Cardiac septum (tissue), 1 donor: ENCODE measurements around the gene PFDN6. TPM values are rescaled to one million over a fixed set of nuclear protein-coding genes. Genes with fewer than 3 reads are reported as not detected.

Source experiments
- DNase-seq: peaks from one replicate; pipeline ENCODE4 v3.0.0-alpha.2; 2020; ENCODE audit warnings: low spot score
- intact Hi-C: fragments of 100-400 bp; cut with DNase I; formaldehyde crosslinking; loops from one replicate; pipeline ENCODE4 v1.14.0; 2022
- total RNA-seq: library from RNA; stranded (reverse); fragmentation: NEBNext Ultra II Directional; extraction: Animal tissue kit (Norgen Biotek cat#: 25700); gene quantifications from one replicate; pipeline ENCODE4 v1.2.1, GENCODE V29; 2021
- donor health status: DM: no; HTN: no; CAD: no.

Gene PFDN6
- total RNA-seq, 1 donor from 2014 or later: 35.1 TPM

DNA sequence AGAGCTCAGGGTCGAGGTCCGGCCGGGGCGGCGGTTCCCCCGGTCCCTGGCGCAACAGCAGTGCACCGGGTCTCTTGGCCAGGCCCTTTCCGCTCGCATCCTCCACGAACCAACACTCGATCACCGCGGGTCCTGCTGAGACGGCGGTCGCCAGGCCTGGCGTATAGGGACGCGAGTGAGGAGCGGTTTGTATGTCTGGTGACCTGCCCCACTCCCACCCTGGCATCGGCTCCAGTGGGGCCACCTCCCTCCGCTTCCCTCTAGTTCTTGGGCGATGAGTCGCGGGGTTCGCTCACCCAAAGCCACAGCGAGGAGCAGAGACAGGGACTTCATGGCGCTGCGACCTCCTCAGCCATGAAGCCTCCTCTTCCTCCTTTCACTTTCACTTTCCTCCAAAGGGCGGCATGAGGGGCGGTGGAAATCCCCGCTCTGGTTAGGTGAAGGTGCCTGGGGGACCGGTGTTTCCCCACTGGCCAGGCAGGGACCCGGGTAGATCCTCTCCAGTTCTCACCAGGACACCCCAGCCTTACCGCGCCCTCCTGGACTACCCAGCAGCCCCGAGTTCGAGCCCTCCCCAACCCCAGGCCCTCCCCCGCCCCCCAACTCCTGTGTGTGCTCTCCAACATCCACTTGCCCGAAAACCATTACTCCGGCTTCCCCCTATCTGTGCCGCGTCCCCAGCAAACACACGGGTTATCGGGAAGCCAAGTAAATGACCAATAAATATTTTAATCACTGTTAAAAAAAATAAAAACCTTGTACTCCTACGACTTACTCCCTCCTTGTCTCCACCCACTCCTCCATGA lies 24.5 kb downstream of the PFDN6 start, which contains the start of gene TAPBP:
TSS of gene TAPBP (minus strand) at position 370 of the 806 bp plus-strand sequence. CDS start at position 333, 37 bp downstream.
- intact Hi-C loops: no loop called here
- peak; percentile 80 for DNase-seq

DNA sequence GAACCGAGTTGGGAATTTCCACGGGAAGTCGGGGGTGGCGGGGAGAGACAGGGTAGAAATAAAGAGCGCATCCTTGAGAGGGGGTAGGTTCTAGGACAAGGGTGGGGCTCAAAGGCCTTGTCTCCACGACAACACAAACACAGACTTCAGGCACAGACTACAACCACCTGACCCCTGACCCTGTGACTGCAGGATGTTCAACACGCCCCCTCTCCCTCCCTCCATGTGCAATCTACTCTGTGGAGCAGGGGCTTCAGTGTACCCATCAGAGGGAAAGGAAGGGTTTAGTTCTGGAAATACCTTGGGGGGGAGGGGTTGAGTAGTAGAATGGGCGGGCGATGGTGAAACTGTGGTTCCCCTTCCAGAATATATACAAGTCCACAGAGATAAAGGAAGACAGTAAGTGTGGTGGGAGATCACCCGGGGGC lies 25.1 kb downstream of the PFDN6 start:
- intact Hi-C loops: no loop called here
- DNase-seq: peak; percentile 79

GRCh38 chr6:33314943-33315792 lies 25.8 kb downstream of the PFDN6 start:
- intact Hi-C loops: no loop called here
- DNase-seq: peak; percentile 79

GRCh38 chr6:33315793-33316602 lies 26.6 kb downstream of the PFDN6 start:
- DNase-seq: no peak

DNA sequence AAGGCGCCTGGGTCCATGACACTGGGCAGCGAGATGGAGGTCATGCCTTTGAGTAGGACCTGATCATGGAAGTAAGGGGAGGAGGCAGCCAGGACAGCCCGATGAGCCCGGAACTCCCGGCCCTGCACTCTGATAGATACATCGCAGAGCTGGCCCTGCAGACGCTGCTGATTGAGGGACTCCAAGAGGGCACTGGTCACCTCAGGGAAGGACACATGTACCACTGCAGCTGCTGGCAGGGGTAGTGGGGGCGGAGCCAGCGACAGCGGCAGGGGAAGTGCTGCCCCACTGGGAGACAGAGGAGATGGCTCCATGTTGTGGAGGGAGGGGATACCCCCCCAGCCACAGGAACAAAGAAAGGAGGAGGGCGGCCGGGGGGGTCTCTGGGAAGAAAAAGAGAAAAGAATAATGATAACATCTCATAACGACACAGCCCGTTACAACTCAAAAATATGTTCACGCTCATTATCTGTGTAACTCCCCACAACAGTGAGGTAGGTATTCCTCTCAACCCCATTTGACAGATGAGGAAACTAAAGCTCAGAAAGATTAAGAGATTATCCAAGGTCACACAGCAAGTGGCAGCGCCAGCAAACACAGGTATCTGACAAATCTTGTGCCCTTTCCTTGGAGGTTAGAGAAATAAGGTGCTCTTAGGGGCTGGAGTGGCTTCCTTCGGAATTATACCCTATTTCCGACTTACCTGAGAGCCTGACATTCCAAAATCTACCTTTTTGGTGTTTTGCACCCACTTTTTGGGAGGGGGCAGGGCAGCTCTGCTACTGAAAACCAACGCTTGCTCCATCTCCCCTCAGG lies 27.4 kb downstream of the PFDN6 start:
- intact Hi-C loops: no loop called here
- no peak for DNase-seq

More at GRCh38 chr6:33315793-33316602, 26.6 kb downstream of the PFDN6 start:
- intact Hi-C loops: no loop called here

DNA sequence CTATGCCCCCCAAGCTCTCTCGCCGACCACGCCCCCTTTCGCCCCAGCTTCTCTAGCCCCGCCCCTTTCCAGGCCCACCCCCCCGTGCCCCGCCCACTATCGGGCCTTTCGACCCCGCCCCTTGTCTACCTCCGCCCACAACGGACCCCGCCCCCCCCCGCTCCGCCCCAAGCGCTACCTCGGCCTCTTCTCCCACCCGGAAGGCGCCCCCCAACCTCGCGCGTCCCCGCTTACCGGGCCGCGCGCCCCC lies 27.9 kb downstream of the PFDN6 start:
- intact Hi-C loops: no loop called here
- peak; percentile 86 for DNase-seq

- intact Hi-C loops: no loop called here
- DNase-seq: peak; percentile 97
Measured at GRCh38 chr6:33317669-33318425, 28.4 kb downstream of the PFDN6 start, which contains the start of gene ZBTB22. Gene ZBTB22, minus strand, starts transcription at chr6:33317744. Its CDS starts 828 bp downstream, at chr6:33316916.

- DNase-seq: no peak
- intact Hi-C loops: no loop called here
Measured at GRCh38 chr6:33318426-33319073, 29.1 kb downstream of the PFDN6 start.

GRCh38 chr6:33319939-33320314 lies 30.5 kb downstream of the PFDN6 start:
- intact Hi-C loops: no loop called here
- no peak for DNase-seq

DNA sequence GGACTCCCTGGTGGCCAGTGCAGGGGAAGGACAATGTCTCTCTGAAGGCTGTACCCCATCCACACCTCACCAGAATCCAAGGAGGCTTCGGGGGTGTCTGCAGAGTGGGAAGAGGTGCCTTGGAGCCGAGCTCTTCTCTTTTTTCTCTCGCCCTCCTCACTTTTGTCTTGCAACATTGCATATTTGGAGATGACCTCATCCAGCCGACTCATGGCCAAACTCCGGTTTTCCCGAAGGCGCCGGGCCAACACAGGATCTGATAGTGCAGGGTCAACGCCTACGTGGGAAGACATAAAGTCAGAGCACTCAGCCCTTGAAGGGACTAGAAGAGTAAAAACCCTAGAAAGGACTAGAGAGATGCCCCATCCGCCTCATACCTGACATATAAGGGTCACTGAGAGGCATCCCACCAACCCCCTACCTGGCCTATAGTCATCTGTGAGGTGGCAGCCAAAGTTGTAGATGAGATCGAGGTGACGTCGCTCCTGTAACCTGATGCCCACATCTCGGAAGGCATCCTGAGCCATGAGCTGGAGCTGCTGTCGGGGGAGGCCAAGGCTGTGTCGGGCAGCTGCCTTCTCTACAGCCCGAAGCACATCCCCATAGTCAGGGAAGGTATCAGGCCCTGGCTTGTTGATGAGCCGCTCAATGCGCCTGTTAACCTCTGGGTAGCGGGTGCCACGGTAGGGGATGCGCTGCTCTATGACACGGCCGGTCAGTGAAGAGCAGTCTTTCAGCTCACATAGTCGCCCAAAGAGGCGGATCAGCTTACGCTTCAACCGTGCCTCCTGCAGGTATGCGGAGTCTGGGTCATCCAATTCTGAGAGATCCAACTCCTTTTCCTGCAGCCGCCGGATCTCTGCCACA lies 31.1 kb downstream of the PFDN6 start:
- intact Hi-C loops: no loop called here

GRCh38 chr6:33321227-33321626 lies 31.8 kb downstream of the PFDN6 start:
- no peak for DNase-seq
- intact Hi-C loops: no loop called here

More for the DNA sequence above, 31.1 kb downstream of the PFDN6 start:
- DNase-seq: no peak

DNA sequence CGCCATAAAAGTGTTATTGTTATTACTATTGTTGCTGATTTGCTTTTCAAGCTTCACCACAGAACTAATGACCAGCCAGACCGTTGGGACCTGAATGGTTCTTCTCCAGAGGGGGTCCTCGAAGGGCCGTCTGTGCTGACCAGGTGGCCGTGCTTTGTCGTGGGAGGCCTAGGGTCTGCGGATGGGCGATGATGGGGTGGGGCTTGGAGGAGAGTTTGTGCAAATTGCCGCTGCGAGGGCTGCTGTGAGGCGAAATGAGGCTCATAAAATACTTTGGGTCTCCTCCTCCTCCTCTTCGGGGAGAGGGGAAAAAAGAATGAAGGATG lies 34.2 kb downstream of the PFDN6 start:
- intact Hi-C loops: no loop called here
- no peak for DNase-seq

- intact Hi-C loops: no loop called here
- no peak for DNase-seq
Measured at GRCh38 chr6:33324125-33324524, 34.7 kb downstream of the PFDN6 start.

- intact Hi-C loops: no loop called here
- no peak for DNase-seq
Measured at GRCh38 chr6:33329058-33329457, 39.7 kb downstream of the PFDN6 start.

GRCh38 chr6:33330736-33331135 lies 41.3 kb downstream of the PFDN6 start:
- no peak for DNase-seq
- intact Hi-C loops: no loop called here

- intact Hi-C loops: no loop called here
- no peak for DNase-seq
Measured at GRCh38 chr6:33333666-33334065, 44.3 kb downstream of the PFDN6 start.

GRCh38 chr6:33335916-33336315 lies 46.5 kb downstream of the PFDN6 start:
- intact Hi-C loops: no loop called here
- DNase-seq: no peak
